IgD-negative memory B cell (primary cell): ENCODE results near the gene TMEM208. TPM values are rescaled to one million over a fixed set of nuclear protein-coding genes. Genes with fewer than 3 reads are reported as not detected.

Source experiments
- H3K27ac Mint-ChIP-seq, 3 donors: one replicate each; pipeline ENCODE4 v1.8.0; 2020 to 2022; ENCODE audit warnings: mild to moderate bottlenecking in 3 of 3, mixed read lengths in 3 of 3, moderate library complexity in 1 of 3
- H3K27me3 Mint-ChIP-seq: one replicate; pipeline ENCODE4 v1.8.0; 2021; ENCODE audit warnings: mixed read lengths
- H3K36me3 Mint-ChIP-seq: one replicate; pipeline ENCODE4 v1.8.0; 2020; ENCODE audit warnings: mild to moderate bottlenecking, mixed read lengths
- H3K4me1 Mint-ChIP-seq, 3 donors: one replicate each; pipeline ENCODE4 v1.8.0; 2020 to 2022; ENCODE audit warnings: mixed read lengths in 3 of 3, mild to moderate bottlenecking in 1 of 3
- H3K4me3 Mint-ChIP-seq, 4 donors: one replicate each; pipeline ENCODE4 v1.8.0; 2020 to 2022; ENCODE audit warnings: mild to moderate bottlenecking in 4 of 4, mixed read lengths in 4 of 4, moderate library complexity in 3 of 4
- H3K9me3 Mint-ChIP-seq, 3 donors: one replicate each; pipeline ENCODE4 v1.8.0; 2020 to 2021; ENCODE audit warnings: mixed read lengths in 3 of 3, mild to moderate bottlenecking in 1 of 3
- polyA plus RNA-seq: library from polyadenylated mRNA; unstranded; fragments of 300-500 nt; fragmentation: Illumina TruSeq; gene quantifications from one replicate; pipeline ENCODE4 v1.2.3, GENCODE V29; 2021

TMEM208 gene
- polyA plus RNA-seq, 1 donor from 2014 or later = 64.2 TPM

- Mint-ChIP-seq H3K9me3 (no peaks in the 10 kb centered on the region), H3K36me3 (no peaks in the 10 kb centered on the region), H3K27me3 (no peaks in the 10 kb centered on the region), H3K4me1 (peaks cover 0 to 2% (median under 1%) of the 10 kb centered on the region in 3 donors), H3K4me3 (no peak overlapping the region), H3K27ac (no peak overlapping the region)
Measured at GRCh38 chr16:67271446-67271845, 44.5 kb downstream of the TMEM208 start.

- Mint-ChIP-seq H3K27me3 (no peaks in the 10 kb centered on the region), H3K4me1 (peaks cover 3 to 4% (median 4%) of the 10 kb centered on the region in 3 donors), H3K9me3 (no peaks in the 10 kb centered on the region), H3K4me3 (no peak overlapping the region), H3K36me3 (no peaks in the 10 kb centered on the region), H3K27ac (no peak overlapping the region)
Measured at GRCh38 chr16:67275321-67275720, 48.4 kb downstream of the TMEM208 start.

- Mint-ChIP-seq H3K4me3 (peak overlapping the region in 3 of 4 donors; percentile 43 to 71 (median 45)), H3K27me3 (no peaks in the 10 kb centered on the region), H3K9me3 (no peaks in the 10 kb centered on the region), H3K4me1 (peaks cover 2 to 4% (median 4%) of the 10 kb centered on the region in 3 donors), H3K36me3 (no peaks in the 10 kb centered on the region), H3K27ac (peak overlapping the region in 1 of 3 donors; percentile 69)
Measured at GRCh38 chr16:67277294-67277998, 50.5 kb downstream of the TMEM208 start.

- H3K36me3 Mint-ChIP-seq = no peaks in the 10 kb centered on the region
Measured at GRCh38 chr16:67277999-67278772, 51.3 kb downstream of the TMEM208 start.

More at GRCh38 chr16:67277999-67278772, 51.3 kb downstream of the TMEM208 start:
- Mint-ChIP-seq H3K27me3 (no peaks in the 10 kb centered on the region), H3K27ac (peak overlapping the region in 1 of 3 donors; percentile 69), H3K4me3 (peak overlapping the region; percentile 73 to 92 (median 85)), H3K9me3 (no peaks in the 10 kb centered on the region), H3K4me1 (peaks cover 2 to 4% (median 4%) of the 10 kb centered on the region in 3 donors)

Other genes with a start within 250 kb of the TMEM208 start
- 1.4 TPM for gene CES4A, start 238.5 kb upstream of the TMEM208 start, polyA plus RNA-seq
- gene CBFB, start 198.0 kb upstream of the TMEM208 start, polyA plus RNA-seq = 43.3 TPM
- gene PHAF1, start 117.2 kb upstream of the TMEM208 start, polyA plus RNA-seq = 14.5 TPM
- 0.45 TPM for gene B3GNT9, start 76.1 kb upstream of the TMEM208 start, polyA plus RNA-seq
- 103 TPM for gene TRADD, start 67.2 kb upstream of the TMEM208 start, polyA plus RNA-seq
- gene FBXL8, start 67.2 kb upstream of the TMEM208 start, polyA plus RNA-seq = 3.7 TPM
- not detected for gene HSF4, start 62.4 kb upstream of the TMEM208 start, polyA plus RNA-seq
- not detected for gene NOL3, start 56.6 kb upstream of the TMEM208 start, polyA plus RNA-seq
- 0.56 TPM for gene MATCAP1, start 43.2 kb upstream of the TMEM208 start, polyA plus RNA-seq
- not detected for gene EXOC3L1, start 37.0 kb upstream of the TMEM208 start, polyA plus RNA-seq
- 73.7 TPM for gene E2F4, start 35.0 kb upstream of the TMEM208 start, polyA plus RNA-seq
- gene ELMO3, start 28.0 kb upstream of the TMEM208 start, polyA plus RNA-seq = 0.35 TPM
- gene FHOD1, start 20.4 kb downstream of the TMEM208 start, polyA plus RNA-seq = 3.8 TPM
- 0.75 TPM for gene SLC9A5, start 21.8 kb downstream of the TMEM208 start, polyA plus RNA-seq
- gene PLEKHG4, start 52.4 kb downstream of the TMEM208 start, polyA plus RNA-seq = 0.65 TPM
- not detected for gene KCTD19, start 99.6 kb downstream of the TMEM208 start, polyA plus RNA-seq
- gene LRRC36, start 99.7 kb downstream of the TMEM208 start, polyA plus RNA-seq = not detected
- gene TPPP3, start 166.4 kb downstream of the TMEM208 start, polyA plus RNA-seq = not detected
- gene ZDHHC1, start 189.3 kb downstream of the TMEM208 start, polyA plus RNA-seq = 0.33 TPM
- not detected for gene HSD11B2, start 204.0 kb downstream of the TMEM208 start, polyA plus RNA-seq